Activated T-cell treated with anti-CD3 and anti-CD28 coated beads, Interleukin-2, amount 50 U/mL, for 4 hours (primary cell): ENCODE data around the gene MED15. TPM values are rescaled to one million over a fixed set of nuclear protein-coding genes. Genes with fewer than 3 reads are reported as not detected.

Source experiments
- ATAC-seq, 2 donors: fragments of 200-7000 bp; cut with Tn5 transposase; one replicate each; pipeline ENCODE4 v1.10.0; 2021
- DNase-seq: peaks from one replicate; pipeline ENCODE4 v3.0.0-alpha.2; 2020
- H3K27me3 Mint-ChIP-seq: one replicate; pipeline ENCODE4 v1.8.0; 2021; ENCODE audit warnings: low read depth, mixed read lengths
- H3K36me3 Mint-ChIP-seq: one replicate; pipeline ENCODE4 v1.8.0; 2022; ENCODE audit warnings: mixed read lengths; ENCODE audit not compliant: insufficient read depth
- H3K4me1 Mint-ChIP-seq: one replicate; pipeline ENCODE4 v1.8.0; 2021; ENCODE audit warnings: low read depth, mixed read lengths
- H3K4me3 Mint-ChIP-seq: one replicate; pipeline ENCODE4 v1.8.0; 2021; ENCODE audit warnings: mild to moderate bottlenecking, moderate library complexity, mixed read lengths
- H3K9me3 Mint-ChIP-seq: one replicate; pipeline ENCODE4 v1.8.0; 2021; ENCODE audit warnings: mixed read lengths
- total RNA-seq, 3 donors: library from RNA; stranded (reverse); gene quantifications; one replicate each; pipeline ENCODE4 v1.2.1, GENCODE V29; 2021

The MED15 gene
- total RNA-seq, 3 donors from 2014 or later = 83.2 to 90.5 (median 84.0) TPM

DNA sequence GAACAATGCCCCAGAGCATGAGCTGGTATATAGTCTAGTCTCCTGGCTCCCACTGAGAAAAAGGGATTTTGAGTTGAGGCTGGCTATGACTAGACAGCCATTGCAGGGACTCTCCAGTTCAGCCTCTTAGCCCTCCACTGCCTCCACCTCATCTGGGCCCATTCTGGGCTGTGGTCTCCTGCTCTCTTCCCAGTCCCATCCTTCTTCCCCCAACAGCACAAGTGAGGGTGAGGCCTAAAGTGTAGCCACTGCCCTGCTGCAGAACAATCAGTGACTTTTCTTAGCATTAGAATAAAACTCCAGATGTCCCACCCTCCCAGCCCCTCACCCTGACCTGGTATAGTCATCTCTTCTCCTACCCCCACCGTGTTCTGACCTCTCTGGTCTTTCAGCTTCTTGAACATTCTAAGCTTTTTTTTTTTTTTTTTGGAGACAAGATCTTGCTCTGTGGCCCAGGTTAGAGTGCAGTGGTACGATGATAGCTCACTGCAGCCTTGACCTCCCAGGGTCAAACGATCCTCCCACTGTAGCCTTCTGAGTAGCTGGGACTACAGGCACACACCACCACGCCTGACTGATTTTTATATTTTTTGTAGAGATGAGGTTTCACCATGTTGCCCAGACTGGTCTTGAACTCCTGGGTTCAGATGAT, 4.3 kb downstream of the MED15 start:
- DNase-seq (no peak), ATAC-seq (no peak)
- Mint-ChIP-seq H3K4me1 (peaks cover 79% of the 10 kb centered on the region), H3K36me3 (peaks cover 21% of the 10 kb centered on the region), H3K27me3 (no peaks in the 10 kb centered on the region), H3K9me3 (no peaks in the 10 kb centered on the region), H3K4me3 (no peak overlapping the region)

DNA sequence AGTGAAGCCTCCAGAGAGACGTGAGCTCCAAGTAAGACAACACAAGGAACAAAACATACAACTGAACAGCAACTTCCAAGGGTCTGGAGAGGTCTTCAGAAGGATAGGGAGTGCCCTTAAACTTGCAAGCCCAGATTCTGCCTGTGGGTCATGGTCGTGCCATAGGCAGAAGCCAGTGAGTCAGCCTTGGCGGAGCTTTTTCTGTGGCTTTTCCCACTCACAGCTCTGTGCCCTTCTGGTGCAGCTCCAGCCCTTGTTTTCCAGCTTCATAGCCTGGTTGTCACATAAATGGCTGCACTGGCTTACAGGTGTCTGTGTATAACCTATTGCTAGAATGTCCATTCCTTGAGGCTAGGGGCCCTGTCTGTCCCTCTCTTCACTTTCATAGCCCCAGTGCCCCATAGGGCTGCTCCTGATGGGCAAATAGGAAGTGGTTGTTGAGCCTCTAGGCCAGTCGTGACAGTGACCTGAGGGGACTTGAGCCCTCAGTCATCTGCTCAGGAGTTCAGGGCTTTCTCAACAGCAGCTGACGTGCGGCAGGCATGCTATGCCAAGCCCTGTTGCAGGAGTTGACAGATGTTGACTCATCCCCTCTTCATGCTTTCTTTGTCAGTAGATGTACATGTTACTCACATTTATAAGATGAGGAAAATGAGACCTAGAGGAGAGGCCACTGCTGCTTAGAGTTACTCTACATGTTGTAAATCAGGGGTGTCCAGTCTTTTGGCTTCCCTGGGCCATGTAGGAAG, 7.4 kb downstream of the MED15 start:
- Mint-ChIP-seq H3K36me3 (peaks cover 22% of the 10 kb centered on the region), H3K4me1 (peaks cover 81% of the 10 kb centered on the region), H3K4me3 (peak overlapping the region; percentile 23), H3K27me3 (no peaks in the 10 kb centered on the region), H3K9me3 (no peaks in the 10 kb centered on the region)
- ATAC-seq = peak; percentile 75 to 76
- DNase-seq = no peak

DNA sequence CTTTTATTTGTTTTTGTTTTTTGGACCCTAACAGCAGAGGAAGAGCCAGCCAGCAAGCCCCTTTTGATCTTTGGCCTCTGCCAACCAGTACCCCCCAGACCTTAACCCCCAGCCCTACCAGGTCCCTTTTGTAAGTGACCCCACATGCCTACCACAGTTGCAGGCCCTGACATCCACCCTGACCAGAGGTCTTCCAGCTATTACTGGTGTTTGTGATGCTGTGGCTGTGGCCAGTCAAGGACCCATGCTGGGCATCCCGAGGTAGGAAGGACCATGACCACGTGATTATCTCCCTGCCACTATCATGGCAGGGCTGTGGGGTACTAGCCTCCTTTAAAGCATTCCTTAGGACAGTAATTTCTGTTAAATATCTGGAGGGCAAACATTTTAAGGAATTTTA, 9.0 kb downstream of the MED15 start:
- no peaks in the 10 kb centered on the region for H3K27me3 Mint-ChIP-seq
- H3K36me3 Mint-ChIP-seq = peaks cover 27% of the 10 kb centered on the region

GRCh38 chr22:20517422-20517821, 10.0 kb downstream of the MED15 start:
- Mint-ChIP-seq H3K36me3 (peaks cover 25% of the 10 kb centered on the region), H3K27me3 (no peaks in the 10 kb centered on the region), H3K4me1 (peaks cover 74% of the 10 kb centered on the region), H3K4me3 (no peak overlapping the region), H3K9me3 (no peaks in the 10 kb centered on the region)
- DNase-seq (no peak), ATAC-seq (no peak)

More for the DNA sequence above, 9.0 kb downstream of the MED15 start:
- DNase-seq (no peak), ATAC-seq (no peak)
- Mint-ChIP-seq H3K9me3 (no peaks in the 10 kb centered on the region), H3K4me1 (peaks cover 76% of the 10 kb centered on the region), H3K4me3 (no peak overlapping the region)

GRCh38 chr22:20517841-20518592, 10.6 kb downstream of the MED15 start:
- peaks cover 28% of the 10 kb centered on the region for H3K36me3 Mint-ChIP-seq
- DNase-seq (no peak), ATAC-seq (no peak)
- no peaks in the 10 kb centered on the region for H3K27me3 Mint-ChIP-seq
- H3K4me1 Mint-ChIP-seq = peaks cover 79% of the 10 kb centered on the region
- no peaks in the 10 kb centered on the region for H3K9me3 Mint-ChIP-seq
- no peak overlapping the region for H3K4me3 Mint-ChIP-seq

- Mint-ChIP-seq H3K4me1 (peaks cover 82% of the 10 kb centered on the region), H3K4me3 (no peak overlapping the region), H3K36me3 (peaks cover 23% of the 10 kb centered on the region), H3K9me3 (no peaks in the 10 kb centered on the region), H3K27me3 (no peaks in the 10 kb centered on the region)
- ATAC-seq (no peak), DNase-seq (no peak)
Observed at GRCh38 chr22:20519558-20519957, 12.1 kb downstream of the MED15 start.

- peak; percentile 48 for DNase-seq
- ATAC-seq = peak; percentile 79 to 81
- H3K9me3 Mint-ChIP-seq = no peaks in the 10 kb centered on the region
- no peak overlapping the region for H3K4me3 Mint-ChIP-seq
- no peaks in the 10 kb centered on the region for H3K27me3 Mint-ChIP-seq
- H3K36me3 Mint-ChIP-seq = peaks cover 20% of the 10 kb centered on the region
- H3K4me1 Mint-ChIP-seq = peaks cover 81% of the 10 kb centered on the region
Observed at GRCh38 chr22:20520093-20520511, 12.7 kb downstream of the MED15 start.

DNA sequence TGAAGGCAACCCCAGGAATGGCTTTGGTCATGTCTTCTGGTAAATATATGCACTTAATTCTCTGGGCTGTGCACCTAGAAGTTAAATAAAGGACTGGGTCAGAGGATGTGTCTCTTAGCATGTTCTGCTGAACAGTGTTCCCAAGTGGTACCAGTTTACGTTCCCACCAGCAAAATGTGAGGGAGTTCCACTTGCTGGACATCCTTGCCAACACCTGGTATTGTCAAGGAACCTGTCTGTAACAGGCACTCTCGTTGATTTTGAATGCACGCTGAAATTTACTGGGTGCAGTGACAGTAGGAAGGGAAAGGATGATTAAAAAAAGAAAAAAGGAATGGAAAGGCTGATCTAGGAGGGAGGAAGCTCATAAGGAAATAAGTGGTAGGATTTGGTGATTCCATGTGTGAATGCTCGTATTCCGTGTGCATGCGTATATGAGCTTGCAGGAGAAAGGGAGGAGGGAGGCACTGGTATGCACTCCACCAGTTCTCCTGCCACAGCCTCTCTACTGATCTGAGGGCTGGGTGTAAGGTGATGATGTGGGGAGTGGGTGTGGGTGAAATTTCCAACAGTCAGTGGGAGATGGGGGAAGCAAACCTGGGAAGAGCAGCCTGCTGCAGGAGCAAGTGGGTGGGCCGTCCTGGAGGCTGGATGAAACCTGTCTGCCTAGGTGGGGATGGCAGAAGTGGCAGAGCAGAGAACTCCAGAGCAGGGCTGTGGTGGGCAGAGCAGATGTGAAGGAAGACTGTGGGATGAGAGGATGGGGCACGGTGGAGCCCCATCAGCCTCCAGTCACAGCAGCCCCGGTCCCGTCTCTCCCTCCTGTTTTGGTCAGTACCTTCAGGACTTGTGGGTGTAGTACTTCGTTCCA, 15.0 kb downstream of the MED15 start:
- no peak for DNase-seq
- Mint-ChIP-seq H3K4me1 (peaks cover 79% of the 10 kb centered on the region), H3K36me3 (peaks cover 29% of the 10 kb centered on the region), H3K4me3 (no peak overlapping the region), H3K27me3 (no peaks in the 10 kb centered on the region), H3K9me3 (no peaks in the 10 kb centered on the region)
- no peak for ATAC-seq

DNA sequence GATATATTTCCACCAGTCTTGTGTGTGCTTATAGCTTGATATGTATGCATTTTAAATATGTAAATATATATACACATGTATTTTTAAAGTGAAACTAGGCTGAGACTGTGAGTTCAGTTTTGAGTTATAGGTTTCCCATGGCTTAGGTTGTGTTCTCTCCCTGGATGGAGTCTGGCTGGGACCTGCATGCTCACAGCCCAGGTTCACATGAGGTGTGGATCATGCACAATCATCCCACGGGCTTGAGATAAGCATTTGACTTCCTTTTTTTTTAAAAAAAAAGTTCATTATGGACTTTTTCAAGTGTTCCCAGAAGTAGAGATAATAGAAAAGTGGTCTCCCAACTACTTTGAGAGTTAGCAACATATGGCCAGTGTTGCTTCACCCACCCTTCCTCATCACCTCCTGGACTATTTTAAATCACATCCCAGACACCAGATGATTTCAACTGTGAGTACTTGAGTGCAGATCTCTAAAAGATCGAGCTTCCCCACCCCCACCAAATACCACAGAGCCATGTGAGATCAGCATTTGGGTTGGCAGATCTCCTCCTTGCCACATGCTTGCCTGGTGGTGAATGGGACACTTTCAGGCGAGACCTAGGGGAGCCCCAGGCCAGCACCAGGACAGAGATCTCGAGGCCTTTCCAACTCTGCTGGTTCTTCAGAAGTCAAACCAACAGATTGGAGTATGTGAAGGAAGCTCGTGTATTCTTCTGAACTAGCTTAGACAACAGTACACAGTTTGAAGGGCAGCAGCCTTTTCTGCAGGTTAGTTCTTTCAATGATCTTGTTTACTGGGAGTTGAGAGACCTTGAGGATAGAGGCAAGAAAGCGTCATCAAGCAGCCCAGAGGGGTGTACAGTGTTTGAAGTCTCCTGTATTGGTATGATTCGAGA, 15.9 kb downstream of the MED15 start:
- peaks cover 30% of the 10 kb centered on the region for H3K36me3 Mint-ChIP-seq
- peaks cover 74% of the 10 kb centered on the region for H3K4me1 Mint-ChIP-seq
- H3K9me3 Mint-ChIP-seq = no peaks in the 10 kb centered on the region
- ATAC-seq (peak in 1 of 2 donors; percentile 23), DNase-seq (peak; percentile 10)
- peak overlapping the region; percentile 47 for H3K4me3 Mint-ChIP-seq
- H3K27me3 Mint-ChIP-seq = no peaks in the 10 kb centered on the region

- Mint-ChIP-seq H3K9me3 (no peaks in the 10 kb centered on the region), H3K4me3 (peak overlapping the region; percentile 33), H3K36me3 (peaks cover 29% of the 10 kb centered on the region), H3K4me1 (peaks cover 67% of the 10 kb centered on the region), H3K27me3 (no peaks in the 10 kb centered on the region)
- DNase-seq (no peak), ATAC-seq (peak; percentile 35 to 41)
Observed at GRCh38 chr22:20524004-20524481, 16.6 kb downstream of the MED15 start.

GRCh38 chr22:20525048-20525447, 17.6 kb downstream of the MED15 start:
- Mint-ChIP-seq H3K4me3 (no peak overlapping the region), H3K4me1 (peaks cover 59% of the 10 kb centered on the region), H3K9me3 (no peaks in the 10 kb centered on the region), H3K27me3 (no peaks in the 10 kb centered on the region), H3K36me3 (peaks cover 30% of the 10 kb centered on the region)
- no peak for ATAC-seq
- DNase-seq = no peak

DNA sequence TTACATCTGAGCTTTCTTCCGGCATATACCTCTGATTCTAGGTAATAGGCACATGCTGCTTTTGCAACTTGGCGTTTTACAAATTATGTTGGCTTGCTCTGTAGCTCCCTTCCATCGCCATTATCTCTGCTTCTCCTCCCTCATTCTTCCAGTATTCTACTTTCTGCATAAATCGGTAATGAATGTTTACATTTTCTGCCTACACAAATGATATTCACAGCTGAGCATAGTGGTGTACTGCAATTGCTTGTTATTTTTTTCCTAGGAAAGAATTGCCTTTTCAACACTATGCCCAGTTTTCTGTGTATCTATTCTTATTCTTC, 18.9 kb downstream of the MED15 start:
- no peak for DNase-seq
- Mint-ChIP-seq H3K27me3 (no peaks in the 10 kb centered on the region), H3K36me3 (peaks cover 27% of the 10 kb centered on the region), H3K9me3 (no peaks in the 10 kb centered on the region), H3K4me3 (no peak overlapping the region), H3K4me1 (peaks cover 62% of the 10 kb centered on the region)
- ATAC-seq = no peak
